Activated CD4-positive, alpha-beta T cell treated with anti-CD3 and anti-CD28 coated beads for 1 hour (primary cell): ENCODE data around the gene ALX1.

Experiments
- DNase-seq: peaks from one replicate; pipeline ENCODE4 v3.0.0-alpha.2; 2020

ALX1 gene

DNA sequence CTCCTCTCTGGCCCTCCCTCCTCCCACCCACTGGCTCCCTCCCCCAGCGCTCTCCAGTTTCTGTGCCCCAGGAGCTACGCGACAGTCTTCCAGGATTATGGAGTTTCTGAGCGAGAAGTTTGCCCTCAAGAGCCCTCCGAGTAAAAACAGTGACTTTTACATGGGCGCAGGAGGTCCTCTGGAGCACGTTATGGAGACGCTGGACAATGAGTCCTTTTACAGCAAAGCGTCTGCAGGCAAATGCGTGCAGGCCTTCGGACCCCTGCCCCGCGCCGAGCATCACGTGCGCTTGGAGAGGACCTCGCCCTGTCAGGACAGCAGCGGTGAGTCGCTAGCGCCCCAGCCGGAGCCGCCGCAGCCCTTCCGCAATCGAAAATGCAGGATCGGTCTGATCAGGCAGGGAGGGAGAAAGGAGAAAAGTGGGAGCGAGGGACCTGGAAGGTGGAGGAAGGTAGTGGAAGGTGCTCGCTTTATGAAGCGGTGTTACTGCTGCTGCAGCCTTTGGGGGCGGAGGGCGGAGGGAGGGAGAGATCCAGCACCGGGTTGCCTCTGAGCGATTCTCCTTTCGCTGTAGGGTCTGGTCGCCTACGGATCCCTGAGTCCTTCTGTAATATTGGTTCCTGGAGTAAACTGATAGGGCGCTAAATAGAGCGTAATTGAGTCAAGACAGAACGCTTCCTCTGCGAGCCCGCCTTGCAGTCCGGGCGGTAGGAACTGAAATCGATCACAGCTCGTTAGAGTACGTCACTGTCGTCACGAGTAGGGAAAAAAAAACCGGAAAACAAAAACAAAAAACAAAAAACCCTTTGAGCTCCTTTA, at the start of gene ALX1:
Gene ALX1, plus strand, starts transcription at position 56 of the 819 bp plus-strand sequence. Its CDS starts 42 bp downstream, at position 98.
- DNase-seq, result no peak

DNA sequence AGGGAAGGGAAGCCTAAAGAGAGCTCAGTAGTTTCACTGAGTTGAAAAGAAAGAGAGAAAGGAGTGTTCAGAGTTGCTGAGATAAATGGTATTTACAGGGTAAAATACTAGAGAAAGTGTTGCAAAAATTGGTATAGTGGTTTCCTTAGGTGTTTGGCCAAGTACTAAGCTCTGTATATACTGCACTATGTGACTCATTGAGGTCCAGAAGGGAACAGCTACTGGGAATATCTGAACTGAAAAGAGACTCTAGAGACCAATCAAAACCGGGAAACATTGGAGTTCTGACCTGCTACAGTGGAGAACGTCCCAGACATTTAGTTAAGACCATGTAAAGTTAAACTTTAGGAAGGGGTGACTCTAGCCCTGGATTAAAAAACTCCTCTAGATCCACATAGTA, 42.7 kb upstream of the ALX1 start:
- DNase-seq, result no peak

DNA sequence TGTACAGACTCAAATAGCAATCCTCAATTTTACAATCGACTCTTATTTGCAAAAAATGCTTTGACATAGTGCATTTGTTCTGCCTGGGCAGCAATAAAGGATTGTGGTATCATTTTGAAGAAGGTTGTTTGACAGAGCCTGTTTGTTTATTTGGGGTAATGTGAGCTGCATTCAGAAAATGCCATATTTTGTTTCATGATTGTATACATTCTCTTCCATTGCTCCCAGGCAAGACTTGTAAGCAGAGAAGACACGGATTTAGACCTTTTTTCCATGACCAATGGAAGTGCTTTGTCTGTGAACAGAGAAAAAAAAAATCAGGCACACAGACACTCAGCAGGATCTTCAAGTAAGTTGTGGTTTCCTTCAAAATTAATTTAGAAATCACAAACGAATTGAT, 35.5 kb upstream of the ALX1 start:
- DNase-seq, result no peak

DNA sequence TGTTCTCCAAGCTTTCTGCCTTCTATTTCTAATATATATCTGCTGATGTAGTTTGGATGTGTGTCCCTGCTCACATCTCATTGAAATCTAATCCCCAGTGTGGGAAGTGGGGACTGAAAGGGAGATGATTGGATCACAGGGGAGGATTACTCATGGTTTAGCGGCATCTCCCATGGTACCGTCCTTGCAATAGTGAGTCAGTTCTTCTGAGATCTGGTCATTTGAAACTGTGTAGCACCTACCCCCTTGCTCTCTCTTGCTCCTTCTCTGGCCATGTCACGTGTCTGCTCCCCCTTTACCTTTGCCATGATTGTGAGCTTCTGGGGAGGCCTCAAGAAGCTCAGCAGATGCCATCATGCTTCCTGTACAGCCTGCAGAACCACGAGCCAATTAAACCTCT, 26.2 kb upstream of the ALX1 start:
- no peak for DNase-seq

DNA sequence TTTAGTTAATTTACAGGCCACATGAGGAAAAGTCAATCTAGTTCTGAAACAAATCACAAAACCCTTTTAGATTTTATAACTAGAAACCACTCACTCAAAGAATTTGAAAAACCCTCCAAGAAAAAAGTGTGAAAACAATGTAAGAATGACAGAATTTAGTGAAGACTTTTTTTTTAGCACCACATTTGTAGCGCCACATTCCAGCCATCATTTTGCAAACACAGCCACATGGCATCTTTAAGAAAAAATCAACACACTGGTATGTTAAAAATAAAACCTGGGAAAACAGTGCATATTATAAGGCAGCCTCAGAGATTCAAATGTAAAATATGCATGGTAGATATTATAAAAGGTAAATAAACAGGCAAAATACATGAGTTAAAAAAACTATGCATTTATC, 22.3 kb upstream of the ALX1 start:
- DNase-seq, result no peak

DNA sequence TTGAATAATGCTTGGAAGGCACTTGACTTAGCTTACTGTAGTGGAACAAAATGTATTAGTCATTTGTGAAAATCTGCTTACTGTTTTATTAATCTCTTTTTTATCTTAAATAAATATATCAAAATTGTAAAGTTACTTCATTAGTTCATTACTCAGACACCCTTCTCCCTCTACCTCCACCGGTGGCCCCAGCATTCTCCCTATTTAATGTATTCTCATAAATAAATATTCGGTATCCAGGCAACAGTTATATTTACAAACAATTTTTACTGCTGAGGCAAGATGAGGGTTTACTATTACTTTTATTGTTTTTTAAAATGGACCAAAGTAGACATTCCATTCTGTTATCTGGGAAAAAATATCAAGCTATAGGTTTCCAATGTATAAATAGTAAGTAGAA, 19.6 kb upstream of the ALX1 start:
- no peak for DNase-seq

DNA sequence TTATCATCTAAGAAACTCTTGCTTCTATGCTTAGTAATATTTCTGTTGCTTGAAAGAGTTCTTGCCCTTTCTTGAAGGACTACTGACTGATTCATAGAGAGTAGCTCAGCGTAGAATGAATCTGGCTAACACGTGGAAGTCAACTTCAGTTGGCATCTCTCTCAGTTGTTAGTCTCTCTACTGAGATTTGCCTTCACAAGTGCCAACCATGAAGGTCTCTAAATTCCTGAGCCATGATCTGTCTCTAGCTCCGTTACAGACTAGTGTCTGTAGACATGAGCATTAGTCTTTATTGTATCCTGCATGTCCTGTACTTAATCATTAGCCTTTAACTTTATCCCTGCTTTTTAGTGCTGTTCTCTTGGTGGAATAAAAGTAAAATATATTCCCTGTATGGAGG, 19.1 kb upstream of the ALX1 start:
- DNase-seq, result no peak

DNA sequence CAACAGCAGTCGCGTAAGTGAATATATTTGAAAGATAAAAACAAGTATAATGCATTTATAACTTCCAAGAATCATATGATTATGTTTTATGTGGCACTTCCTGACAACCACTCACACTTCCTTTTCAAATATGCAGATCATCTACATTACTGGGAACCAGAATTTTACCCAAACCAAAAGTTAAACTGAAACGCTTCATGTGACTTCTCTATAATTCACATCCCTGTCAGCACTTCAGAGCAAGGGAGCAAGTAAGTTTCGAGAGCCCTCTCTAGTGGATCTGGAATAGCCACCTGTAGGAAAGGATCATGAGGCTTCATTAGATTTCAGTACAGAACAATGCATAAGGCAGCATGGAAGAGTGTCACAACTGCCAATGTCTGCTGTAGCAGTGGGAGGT, 13.7 kb upstream of the ALX1 start:
- no peak for DNase-seq

DNA sequence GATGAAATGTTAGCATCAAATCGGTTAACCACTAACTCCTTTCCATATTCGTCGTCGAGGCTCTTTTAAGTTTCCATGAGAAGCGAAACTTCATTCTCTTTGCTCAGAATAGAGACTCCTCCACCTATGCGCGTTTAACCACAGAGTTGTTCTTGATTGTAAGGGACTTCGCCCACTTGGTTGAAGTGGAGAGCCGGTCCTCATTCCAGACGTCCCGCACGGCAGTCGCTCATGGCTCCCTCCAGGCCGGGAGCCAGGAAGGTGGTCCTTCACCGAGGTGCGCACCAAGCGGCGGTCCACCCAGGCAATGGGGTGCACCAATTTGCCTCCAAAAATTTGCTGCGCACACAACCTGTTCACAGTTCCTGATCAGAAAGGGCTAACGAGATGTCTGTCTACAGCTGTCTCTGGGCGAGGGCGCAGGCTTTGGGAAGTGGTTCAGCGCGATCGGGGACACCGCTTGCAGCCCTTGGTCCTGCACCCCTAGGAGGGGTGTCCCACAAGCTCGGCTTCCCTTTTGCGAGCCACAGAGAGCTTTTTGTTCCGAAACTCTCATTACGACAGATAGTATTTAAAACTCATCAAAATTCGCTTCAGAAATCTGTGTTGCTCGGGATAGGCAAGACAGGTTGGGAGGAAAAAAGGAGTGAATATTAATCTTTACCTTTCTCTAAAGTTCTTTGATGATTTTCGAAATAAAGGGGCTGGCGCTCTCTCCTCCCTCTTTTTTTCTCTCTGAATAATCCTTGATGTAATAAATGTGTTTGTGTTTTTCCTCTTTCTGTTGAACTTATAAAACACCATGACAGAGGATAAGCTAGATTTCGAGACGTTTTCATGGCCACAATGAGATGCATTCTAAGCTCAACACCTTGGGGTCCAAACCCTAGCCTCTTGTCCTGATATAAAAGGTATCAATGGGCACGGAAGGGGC, 6.4 kb upstream of the ALX1 start:
- DNase-seq, result no peak

DNA sequence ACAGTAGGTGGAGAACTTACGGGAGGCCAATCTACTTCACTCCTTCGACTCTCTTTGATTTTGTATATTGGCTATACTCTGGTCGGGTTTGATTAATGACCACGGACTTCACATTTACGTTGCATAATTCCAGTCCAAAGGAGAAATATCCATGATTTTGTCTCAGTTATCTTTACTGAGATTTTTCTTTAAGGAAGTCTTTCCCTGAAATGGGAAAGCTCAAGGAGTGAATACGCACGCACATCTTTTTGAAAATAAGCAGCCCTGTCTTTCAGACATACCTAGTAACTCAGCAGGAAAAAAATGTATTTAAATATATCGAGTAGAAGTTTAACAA, 5.7 kb upstream of the ALX1 start:
- DNase-seq, result no peak

DNA sequence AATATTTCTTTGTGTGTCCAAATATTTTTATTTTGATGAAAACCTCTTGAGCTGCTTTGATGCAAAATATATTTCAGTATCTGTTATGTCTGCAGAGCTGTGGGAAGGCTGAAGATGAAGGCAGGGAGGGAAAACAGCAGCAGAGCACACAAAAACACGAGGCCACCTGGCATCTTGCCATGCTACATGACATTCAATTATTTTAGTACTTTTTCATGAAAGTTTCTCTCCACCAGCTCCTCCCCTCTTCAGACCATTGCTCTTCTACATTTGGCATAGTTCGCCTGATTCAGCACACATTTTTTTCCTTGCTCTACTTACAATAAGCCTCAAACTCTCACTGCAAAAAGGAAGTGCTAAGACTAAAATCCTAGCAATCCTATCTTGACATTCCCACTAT, 4.6 kb upstream of the ALX1 start:
- no peak for DNase-seq

DNA sequence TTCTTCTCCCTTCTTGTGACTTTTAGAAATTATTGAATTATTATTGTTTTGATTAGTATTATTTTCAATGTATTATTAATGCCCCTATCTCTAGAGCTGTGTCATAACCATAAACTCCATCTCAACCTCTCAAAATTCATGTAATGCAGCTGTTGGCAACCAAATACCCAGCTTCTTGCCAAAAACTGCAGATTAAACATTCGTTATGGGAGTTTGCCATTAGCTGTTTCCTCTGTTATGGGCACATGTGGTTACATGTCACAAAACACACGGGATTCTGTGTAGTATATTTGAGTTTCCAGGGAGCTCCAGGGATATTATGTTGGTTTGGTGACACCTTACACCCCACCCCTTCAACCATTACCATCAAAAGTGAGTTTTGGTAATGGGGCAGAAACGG, 2.8 kb upstream of the ALX1 start:
- no peak for DNase-seq

DNA sequence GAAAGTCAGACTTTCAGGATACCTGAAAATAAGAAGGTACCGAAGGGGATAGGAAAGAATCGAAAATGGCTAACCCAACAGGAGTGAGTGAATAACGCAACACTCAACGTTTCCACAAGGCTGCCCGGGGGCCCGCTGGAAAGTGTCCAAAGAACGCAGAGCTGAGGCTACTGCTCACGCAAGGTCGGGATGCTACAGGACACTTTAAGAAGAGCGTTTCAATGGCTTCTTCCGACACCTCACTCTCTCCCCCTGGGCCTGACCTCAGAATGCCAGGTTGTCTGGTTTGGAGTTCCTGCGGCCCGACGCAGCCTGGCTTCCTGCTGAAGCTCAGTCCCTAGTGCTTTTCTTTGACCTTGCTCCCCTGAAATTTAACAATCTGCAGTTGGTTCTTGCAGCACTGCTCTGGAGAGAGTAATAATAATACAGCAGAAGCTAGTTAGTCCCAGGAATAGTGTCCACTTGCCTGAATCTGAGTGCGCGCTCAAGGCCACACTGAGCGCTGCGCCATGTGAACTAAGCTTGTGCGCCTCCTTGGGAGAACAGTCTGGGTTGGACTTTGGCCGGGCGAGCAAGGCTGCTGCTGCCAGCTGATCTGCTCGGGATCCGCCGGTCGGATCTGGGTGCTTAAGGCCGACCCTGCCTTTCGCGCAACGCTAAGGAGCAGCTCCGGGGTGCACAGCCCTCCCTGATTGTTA, 2.0 kb upstream of the ALX1 start:
- DNase-seq, result no peak

DNA sequence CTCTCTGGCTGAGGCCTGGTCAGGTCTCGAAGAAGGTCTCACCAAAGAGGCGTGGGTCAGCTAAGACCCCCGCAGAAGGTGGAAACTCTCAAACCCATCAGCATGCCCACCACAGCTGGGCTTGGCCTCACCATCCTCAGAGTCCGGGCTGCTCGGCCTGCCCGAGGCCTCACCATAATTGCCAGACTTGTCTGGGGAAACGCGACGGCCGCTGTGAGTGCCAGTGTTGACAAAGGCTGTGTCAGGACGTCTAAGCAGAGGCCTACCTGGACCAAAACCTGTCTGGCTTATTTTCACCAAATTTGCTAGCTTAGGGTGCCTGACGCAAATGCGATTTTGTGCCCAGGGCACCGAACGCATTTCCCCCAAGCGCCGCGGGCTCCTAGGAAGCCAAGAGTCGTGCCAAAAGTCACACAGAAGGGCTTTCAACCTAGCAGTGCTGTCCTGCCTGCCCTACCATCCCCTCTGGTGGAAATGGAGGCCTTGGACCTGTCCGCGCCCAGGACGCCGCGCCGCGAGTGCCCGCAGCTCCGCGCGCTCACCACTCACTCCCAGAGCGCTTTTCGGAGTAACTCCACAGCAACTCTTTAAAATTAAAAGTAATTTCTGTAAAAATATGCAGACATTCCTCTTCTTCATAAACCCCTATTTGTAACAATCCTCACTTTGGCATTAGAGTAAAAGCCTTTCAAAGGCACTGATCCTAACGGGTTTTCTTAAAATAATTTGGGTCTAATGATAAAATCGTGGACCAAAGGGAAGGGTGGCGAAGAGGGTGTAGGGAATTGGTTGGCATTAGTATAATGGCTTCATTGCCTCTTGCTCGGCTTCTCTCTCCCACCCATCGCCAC, 1.2 kb upstream of the ALX1 start:
- no peak for DNase-seq

DNA sequence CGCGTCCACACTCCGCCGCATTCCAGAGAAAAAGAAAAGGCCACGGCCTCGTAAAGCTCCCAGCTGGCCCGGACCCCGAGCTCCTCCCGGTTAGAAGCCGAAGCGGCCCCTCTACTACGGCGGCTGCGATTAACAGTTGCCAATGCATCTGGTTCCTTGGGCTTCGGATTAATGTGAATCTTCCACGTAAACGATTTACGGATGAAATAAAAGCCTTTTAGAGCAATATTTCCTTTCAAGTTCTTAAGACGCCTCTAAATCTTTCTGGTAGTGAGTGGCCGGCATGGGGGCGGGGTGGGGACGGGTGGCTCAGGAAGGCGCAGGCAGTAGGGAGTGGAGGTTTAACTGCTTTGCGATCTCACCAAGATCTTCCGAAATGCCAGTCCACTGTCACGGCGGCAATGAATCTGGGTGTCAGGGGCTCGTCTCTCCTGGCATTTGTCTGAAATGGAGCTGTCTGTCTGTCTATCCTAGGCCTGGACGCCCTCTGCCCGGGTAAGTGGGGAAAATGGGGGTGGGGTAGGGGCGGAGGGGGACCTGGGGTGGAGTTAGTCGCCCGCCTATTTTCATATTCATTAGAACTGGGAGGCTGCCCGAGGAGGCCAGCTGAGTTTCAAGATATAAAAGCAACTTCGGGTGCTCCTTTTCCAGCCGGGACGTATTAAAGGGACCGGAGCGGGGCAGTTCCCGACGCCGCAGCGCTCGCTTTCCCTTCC, 413 bp upstream of the ALX1 start:
- no peak for DNase-seq

DNA sequence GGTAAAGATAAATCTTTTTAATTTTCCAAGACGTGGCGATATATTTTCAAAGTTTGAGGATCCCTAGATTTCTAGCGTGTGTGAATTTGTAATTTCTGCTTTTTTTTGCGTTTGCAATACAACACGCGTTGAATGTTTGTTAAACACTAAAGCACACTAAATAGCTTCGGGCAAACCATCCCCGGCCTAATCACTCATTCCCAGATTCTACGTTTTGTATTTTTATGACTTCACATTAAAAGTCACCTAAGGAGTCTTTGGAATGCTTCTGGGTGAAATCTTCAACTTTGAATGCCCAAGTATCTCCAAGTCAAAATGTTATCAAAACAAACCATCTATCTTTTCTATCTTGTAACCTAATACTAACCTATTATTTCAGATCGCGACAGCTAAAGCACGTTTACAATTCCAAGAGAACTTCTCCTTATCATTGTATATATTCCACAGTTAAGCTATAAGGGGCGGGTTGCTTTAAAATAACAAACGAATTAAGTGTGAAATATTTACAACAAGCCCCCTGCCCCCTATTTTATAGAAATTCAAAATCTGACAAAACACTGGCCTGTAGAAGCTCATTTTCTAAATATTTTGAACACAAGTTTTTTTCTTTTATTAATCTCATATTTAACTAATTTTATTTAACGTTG, 1.1 kb downstream of the ALX1 start:
- DNase-seq, result no peak

DNA sequence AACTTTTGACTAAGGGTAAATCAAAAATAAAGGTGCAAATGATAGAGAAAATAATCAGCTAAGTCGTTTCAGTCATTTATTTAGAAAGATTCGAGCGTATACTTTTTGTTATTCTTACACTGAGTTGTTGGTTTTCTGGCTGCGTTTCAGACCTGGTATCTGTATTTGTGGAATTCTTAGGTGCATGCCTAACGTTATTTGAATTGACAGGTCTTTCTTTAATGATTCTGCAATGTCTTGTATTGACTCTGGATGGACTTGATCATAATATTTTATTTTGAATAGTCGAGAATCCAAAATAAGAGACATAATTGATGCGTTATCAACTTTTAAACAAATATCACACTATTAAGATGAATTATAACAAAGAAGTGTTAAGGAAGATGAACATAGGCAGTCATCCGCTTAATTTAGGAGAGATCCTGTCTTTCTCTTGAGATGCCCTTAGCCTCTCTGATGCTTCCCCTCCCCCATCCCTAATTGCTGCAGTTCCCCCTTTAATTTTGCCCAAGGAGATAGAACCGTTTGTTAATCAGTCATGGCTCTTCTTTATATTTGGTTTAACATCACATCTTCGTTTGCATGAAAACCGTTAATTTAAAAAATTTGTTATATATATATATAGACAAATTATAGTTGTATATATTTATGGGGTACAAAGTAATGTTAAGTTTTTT, 1.8 kb downstream of the ALX1 start:
- no peak for DNase-seq

DNA sequence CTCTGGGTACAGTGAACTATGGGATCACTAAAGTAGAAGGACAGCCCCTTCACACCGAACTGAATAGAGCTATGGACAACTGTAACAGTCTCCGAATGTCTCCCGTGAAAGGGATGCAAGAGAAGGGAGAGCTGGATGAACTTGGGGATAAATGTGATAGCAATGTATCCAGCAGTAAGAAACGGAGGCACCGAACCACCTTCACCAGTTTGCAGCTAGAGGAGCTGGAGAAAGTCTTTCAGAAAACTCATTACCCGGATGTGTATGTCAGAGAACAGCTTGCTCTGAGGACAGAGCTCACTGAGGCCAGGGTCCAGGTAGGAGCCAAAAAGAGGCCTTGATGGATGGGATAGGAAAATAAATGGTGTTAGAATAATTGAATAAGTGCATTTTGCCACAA, 3.5 kb downstream of the ALX1 start:
- DNase-seq, result no peak

DNA sequence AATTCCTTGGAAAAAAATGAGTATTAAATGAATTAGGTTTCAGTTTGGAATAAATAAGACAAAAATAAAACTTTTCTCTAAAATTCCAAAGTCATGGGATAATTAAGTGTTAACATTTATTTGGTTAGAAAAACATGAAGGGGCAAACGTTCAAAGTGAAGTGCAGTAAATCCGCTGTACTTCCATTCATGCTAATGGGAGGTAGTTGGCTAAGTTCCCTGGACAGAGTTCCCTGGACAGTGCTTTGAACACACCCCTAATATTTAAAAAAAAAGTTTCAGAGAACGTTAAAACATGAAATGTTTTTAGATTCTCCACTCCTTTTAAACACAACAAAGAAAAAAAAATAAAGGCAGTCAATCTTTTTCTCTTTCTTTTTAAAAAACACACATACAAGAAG, 16.3 kb downstream of the ALX1 start:
- DNase-seq, result no peak

DNA sequence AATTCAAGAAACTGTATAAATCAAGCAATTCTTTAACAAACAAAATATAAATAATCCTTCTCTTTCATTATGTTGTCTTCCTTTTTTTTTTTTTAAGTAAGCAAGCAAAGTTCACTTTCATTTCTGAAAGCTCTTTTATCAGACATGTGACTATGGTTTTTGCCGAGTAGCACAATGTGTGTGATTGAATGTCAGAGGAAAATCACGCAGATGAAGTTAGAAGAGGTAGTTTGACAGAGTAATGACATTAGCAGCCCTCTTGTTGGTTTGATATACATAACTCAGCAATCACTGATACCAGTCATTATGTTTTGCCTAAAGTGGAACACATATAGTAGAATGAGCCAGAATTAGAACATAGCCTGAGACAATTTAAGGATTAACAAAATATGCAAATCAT, 19.0 kb downstream of the ALX1 start:
- no peak for DNase-seq

DNA sequence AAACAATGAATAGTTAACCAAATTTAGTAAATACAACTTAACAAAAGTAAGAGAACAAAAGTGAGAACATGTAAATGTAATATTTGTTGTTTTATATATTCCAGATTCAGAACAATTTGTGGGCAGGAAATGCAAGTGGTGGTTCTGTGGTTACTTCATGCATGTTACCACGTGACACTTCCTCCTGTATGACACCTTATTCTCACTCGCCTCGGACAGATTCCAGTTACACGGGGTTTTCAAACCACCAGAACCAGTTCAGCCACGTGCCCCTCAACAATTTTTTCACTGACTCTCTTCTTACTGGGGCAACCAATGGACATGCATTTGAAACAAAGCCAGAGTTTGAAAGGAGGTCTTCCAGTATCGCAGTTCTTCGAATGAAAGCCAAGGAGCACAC, 21.0 kb downstream of the ALX1 start:
- no peak for DNase-seq
